HEK293 (cell line): ENCODE measurements around the gene BAG5.

Experiments used
- BCL11B ChIP-seq: fragments of 450-650 bp; formaldehyde crosslinking; IDR thresholded peaks from 2 replicates; pipeline ENCODE4 v1.5.1; 2016; ENCODE audit warnings: low read depth, missing biosample characterization, missing genetic modification characterization
- CTCF ChIP-seq: fragments of 450-650 bp; formaldehyde crosslinking; IDR thresholded peaks from 2 replicates; pipeline ENCODE4 v1.5.1; 2016; ENCODE audit warnings: missing biosample characterization, missing genetic modification characterization
- SP2 ChIP-seq: fragments of 450-650 bp; formaldehyde crosslinking; IDR thresholded peaks from 2 replicates; pipeline ENCODE4 v1.5.1; 2016; ENCODE audit warnings: missing biosample characterization, missing genetic modification characterization
- ZBTB17 ChIP-seq: fragments of 450-650 bp; formaldehyde crosslinking; IDR thresholded peaks from 2 replicates; pipeline ENCODE4 v1.5.1; 2016; ENCODE audit warnings: missing biosample characterization, missing genetic modification characterization
- ZBTB26 ChIP-seq: fragments of 450-650 bp; formaldehyde crosslinking; optimal IDR thresholded peaks from 2 replicates; pipeline ENCODE3; 2016; ENCODE audit warnings: missing biosample characterization, mild to moderate bottlenecking, missing genetic modification characterization
- ZBTB49 ChIP-seq: fragments of 450-650 bp; formaldehyde crosslinking; IDR thresholded peaks from 2 replicates; pipeline ENCODE4 v1.5.1; 2016; ENCODE audit warnings: missing biosample characterization, missing genetic modification characterization, low read depth
- ZNF146 ChIP-seq: fragments of 450-650 bp; formaldehyde crosslinking; IDR thresholded peaks from 2 replicates; pipeline ENCODE4 v1.5.1; 2016; ENCODE audit warnings: missing biosample characterization, missing genetic modification characterization
- ZNF391 ChIP-seq: fragments of 450-650 bp; formaldehyde crosslinking; IDR thresholded peaks from 2 replicates; pipeline ENCODE4 v1.5.1; 2016; ENCODE audit warnings: low read depth, missing biosample characterization, missing genetic modification characterization, borderline replicate concordance
- ZNF670 ChIP-seq: fragments of 450-650 bp; formaldehyde crosslinking; IDR thresholded peaks from 2 replicates; pipeline ENCODE4 v1.5.1; 2016; ENCODE audit warnings: missing biosample characterization, missing genetic modification characterization, low read depth

DNA sequence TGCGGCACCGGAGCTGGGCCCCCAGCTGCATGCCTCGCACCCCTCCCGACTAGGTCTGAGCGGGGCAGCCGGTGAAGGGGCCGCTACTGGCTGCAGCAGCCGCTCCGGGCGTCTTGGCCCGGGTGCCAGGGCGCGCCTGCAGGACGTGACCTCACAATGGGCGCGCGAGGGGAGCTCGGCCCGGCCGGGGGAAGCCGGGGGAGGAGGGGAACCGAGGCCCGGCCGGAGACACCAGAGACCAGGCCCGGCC, 353 bp downstream of the BAG5 start:
- no peak; the same call in 1 of the 2 replicates for TF ChIP-seq BCL11B
- TF ChIP-seq CTCF (tag by site-specific recombination), result no peak
- no peak for TF ChIP-seq ZBTB49 (tag by site-specific recombination)
- no peak for TF ChIP-seq ZBTB17 (tag by site-specific recombination)
- no peak for TF ChIP-seq ZBTB26 (tag by site-specific recombination)
- TF ChIP-seq SP2 (tag by site-specific recombination), result no peak
- no peak for TF ChIP-seq ZNF146 (tag by site-specific recombination)
- no peak for TF ChIP-seq ZNF391 (tag by site-specific recombination)
- TF ChIP-seq ZNF670 (tag by site-specific recombination), result no peak
